ENCODE measurements around the gene SERPINE2.

The SERPINE2 gene

GRCh38 chr2:224084266-224084892 is 45.3 kb upstream of the SERPINE2 start:
- no peak overlapping the region for H3K27ac ChIP-seq (replicated peaks; ENCODE audit: low read length)
- WGBS, 2 donors (ENCODE audit: extremely low coverage in 2 of 2, insufficient read length in 2 of 2, insufficient replicate concordance in 1 of 2) = no CpG with 5 or more reads among the region's 3 CpGs

GRCh38 chr2:224083638-224084037 is 44.6 kb upstream of the SERPINE2 start:
- Histone ChIP-seq H2BK15ac (ENCODE audit: low read length) (no peak overlapping the region), H3K4ac (ENCODE audit: low read length) (no peak overlapping the region), H4K8ac (ENCODE audit: low read depth, low read length) (no peak overlapping the region), H3K4me1 (ENCODE audit: control insufficient read depth in 2 of 2, insufficient read depth in 1 of 2, low read depth in 1 of 2, low read length in 2 of 2) (no peaks in the 10 kb centered on the region), H3K9me3 (replicated peaks in 1 of 2; ENCODE audit: control insufficient read depth in 2 of 2, insufficient read depth in 1 of 2, low read depth in 1 of 2, low read length in 2 of 2) (no peaks in the 10 kb centered on the region), H2AK5ac (ENCODE audit: low read depth, low read length) (no peak overlapping the region), H3K18ac (ENCODE audit: low read length) (no peak overlapping the region), H3K79me1 (ENCODE audit: low read depth, low read length) (no peaks in the 10 kb centered on the region), H3K9ac (ENCODE audit: low read depth, low read length, poor library complexity) (no peak overlapping the region), H3K23ac (ENCODE audit: low read depth, low read length, poor library complexity) (no peak overlapping the region), H3K4me2 (ENCODE audit: insufficient read depth, low read length, poor library complexity, severe bottlenecking) (no peak overlapping the region), H3K36me3 (replicated peaks in 1 of 2; ENCODE audit: control insufficient read depth in 2 of 2, insufficient read depth in 2 of 2, low read length in 2 of 2) (no peaks in the 10 kb centered on the region), H2BK12ac (ENCODE audit: low read length) (no peak overlapping the region), H3K27ac (replicated peaks; ENCODE audit: low read length) (no peak overlapping the region), H4K91ac (ENCODE audit: low read depth, low read length, poor library complexity) (no peak overlapping the region), H3K14ac (ENCODE audit: low read length) (no peak overlapping the region), H2BK5ac (ENCODE audit: low read length) (no peak overlapping the region), H2BK120ac (ENCODE audit: low read depth, low read length) (no peak overlapping the region), H3K27me3 (ENCODE audit: control insufficient read depth in 3 of 3, insufficient read depth in 3 of 3, low read depth in 1 of 3, low read length in 3 of 3) (no peaks in the 10 kb centered on the region), H3K4me3 (ENCODE audit: low read length in 2 of 2) (no peak overlapping the region), H2AFZ (ENCODE audit: low read length) (no peak overlapping the region)
- no peak for DNase-seq (ENCODE audit: low spot score)
- no CpG with 5 or more reads among the region's 2 CpGs for WGBS, 2 donors (ENCODE audit: extremely low coverage in 2 of 2, insufficient read length in 2 of 2, insufficient replicate concordance in 1 of 2)

More at GRCh38 chr2:224084266-224084892, 45.3 kb upstream of the SERPINE2 start:
- Histone ChIP-seq H4K8ac (ENCODE audit: low read depth, low read length) (no peak overlapping the region), H2AFZ (ENCODE audit: low read length) (peak overlapping the region; percentile 54), H2BK5ac (ENCODE audit: low read length) (no peak overlapping the region), H3K4ac (ENCODE audit: low read length) (no peak overlapping the region), H3K4me3 (ENCODE audit: low read length in 2 of 2) (no peak overlapping the region), H3K4me1 (ENCODE audit: control insufficient read depth in 2 of 2, insufficient read depth in 1 of 2, low read depth in 1 of 2, low read length in 2 of 2) (no peaks in the 10 kb centered on the region), H3K23ac (ENCODE audit: low read depth, low read length, poor library complexity) (no peak overlapping the region), H2BK120ac (ENCODE audit: low read depth, low read length) (no peak overlapping the region), H3K9ac (ENCODE audit: low read depth, low read length, poor library complexity) (no peak overlapping the region), H2BK15ac (ENCODE audit: low read length) (no peak overlapping the region), H3K36me3 (replicated peaks in 1 of 2; ENCODE audit: control insufficient read depth in 2 of 2, insufficient read depth in 2 of 2, low read length in 2 of 2) (no peaks in the 10 kb centered on the region), H3K18ac (ENCODE audit: low read length) (no peak overlapping the region), H3K27me3 (ENCODE audit: control insufficient read depth in 3 of 3, insufficient read depth in 3 of 3, low read depth in 1 of 3, low read length in 3 of 3) (no peaks in the 10 kb centered on the region), H3K4me2 (ENCODE audit: insufficient read depth, low read length, poor library complexity, severe bottlenecking) (no peak overlapping the region), H2BK12ac (ENCODE audit: low read length) (no peak overlapping the region), H4K91ac (ENCODE audit: low read depth, low read length, poor library complexity) (no peak overlapping the region), H3K14ac (ENCODE audit: low read length) (no peak overlapping the region), H3K79me1 (ENCODE audit: low read depth, low read length) (no peaks in the 10 kb centered on the region), H2AK5ac (ENCODE audit: low read depth, low read length) (no peak overlapping the region), H3K9me3 (replicated peaks in 1 of 2; ENCODE audit: control insufficient read depth in 2 of 2, insufficient read depth in 1 of 2, low read depth in 1 of 2, low read length in 2 of 2) (no peaks in the 10 kb centered on the region)
- DNase-seq (ENCODE audit: low spot score) = no peak

DNA sequence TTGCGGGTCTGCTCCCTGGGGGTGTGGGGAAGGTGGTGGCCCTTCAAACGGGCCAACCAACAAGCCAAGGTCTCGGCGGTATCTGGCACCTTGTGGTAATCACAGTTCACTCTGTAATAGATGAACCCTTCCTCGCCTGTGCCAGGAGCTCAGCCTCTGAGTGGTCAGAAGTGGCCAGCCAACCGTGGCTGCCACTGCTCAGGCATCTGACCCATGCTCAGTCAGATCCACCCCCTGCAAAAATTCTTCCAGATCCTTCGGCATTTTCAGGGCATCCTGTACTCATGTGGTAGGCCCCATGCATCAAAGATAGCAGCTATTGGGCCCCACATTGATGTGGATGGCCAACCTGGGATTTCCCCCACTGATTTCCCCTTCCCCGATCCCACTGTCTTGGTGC is 39.6 kb upstream of the SERPINE2 start:
- peaks cover 0 to 2% of the 10 kb centered on the region in 2 donors for H3K9me3 ChIP-seq (replicated peaks in 1 of 2; ENCODE audit: control insufficient read depth in 2 of 2, insufficient read depth in 1 of 2, low read depth in 1 of 2, low read length in 2 of 2)
- WGBS, 2 donors (ENCODE audit: extremely low coverage in 2 of 2, insufficient read length in 2 of 2, insufficient replicate concordance in 1 of 2) = no CpG with 5 or more reads among the region's 8 CpGs
- no peak overlapping the region for H3K4me2 ChIP-seq (ENCODE audit: insufficient read depth, low read length, poor library complexity, severe bottlenecking)
- H3K14ac ChIP-seq (ENCODE audit: low read length) = no peak overlapping the region
- no peak overlapping the region for H2AK5ac ChIP-seq (ENCODE audit: low read depth, low read length)
- H4K8ac ChIP-seq (ENCODE audit: low read depth, low read length) = no peak overlapping the region
- no peaks in the 10 kb centered on the region for H3K27me3 ChIP-seq (ENCODE audit: control insufficient read depth in 3 of 3, insufficient read depth in 3 of 3, low read depth in 1 of 3, low read length in 3 of 3)
- H2AFZ ChIP-seq (ENCODE audit: low read length) = no peak overlapping the region
- no peak overlapping the region for H3K18ac ChIP-seq (ENCODE audit: low read length)
- no peak for DNase-seq (ENCODE audit: low spot score)
- H2BK15ac ChIP-seq (ENCODE audit: low read length) = no peak overlapping the region
- H3K36me3 ChIP-seq (replicated peaks in 1 of 2; ENCODE audit: control insufficient read depth in 2 of 2, insufficient read depth in 2 of 2, low read length in 2 of 2) = no peaks in the 10 kb centered on the region
- no peak overlapping the region for H3K23ac ChIP-seq (ENCODE audit: low read depth, low read length, poor library complexity)
- no peak overlapping the region for H2BK120ac ChIP-seq (ENCODE audit: low read depth, low read length)
- no peak overlapping the region for H3K4me3 ChIP-seq (ENCODE audit: low read length in 2 of 2)
- H3K9ac ChIP-seq (ENCODE audit: low read depth, low read length, poor library complexity) = no peak overlapping the region
- no peak overlapping the region for H3K27ac ChIP-seq (replicated peaks; ENCODE audit: low read length)
- no peaks in the 10 kb centered on the region for H3K79me1 ChIP-seq (ENCODE audit: low read depth, low read length)
- peaks cover 0 to 5% of the 10 kb centered on the region in 2 donors for H3K4me1 ChIP-seq (ENCODE audit: control insufficient read depth in 2 of 2, insufficient read depth in 1 of 2, low read depth in 1 of 2, low read length in 2 of 2)
- H2BK5ac ChIP-seq (ENCODE audit: low read length) = no peak overlapping the region
- H4K91ac ChIP-seq (ENCODE audit: low read depth, low read length, poor library complexity) = no peak overlapping the region
- no peak overlapping the region for H3K4ac ChIP-seq (ENCODE audit: low read length)
- H2BK12ac ChIP-seq (ENCODE audit: low read length) = no peak overlapping the region

GRCh38 chr2:224077773-224078507 is 38.9 kb upstream of the SERPINE2 start:
- no peak overlapping the region for H2BK12ac ChIP-seq (ENCODE audit: low read length)
- no peak overlapping the region for H4K91ac ChIP-seq (ENCODE audit: low read depth, low read length, poor library complexity)
- H3K14ac ChIP-seq (ENCODE audit: low read length) = no peak overlapping the region
- DNase-seq (ENCODE audit: low spot score) = no peak
- no peaks in the 10 kb centered on the region for H3K36me3 ChIP-seq (replicated peaks in 1 of 2; ENCODE audit: control insufficient read depth in 2 of 2, insufficient read depth in 2 of 2, low read length in 2 of 2)
- H3K9me3 ChIP-seq (replicated peaks in 1 of 2; ENCODE audit: control insufficient read depth in 2 of 2, insufficient read depth in 1 of 2, low read depth in 1 of 2, low read length in 2 of 2) = peaks cover 0 to 2% of the 10 kb centered on the region in 2 donors
- peaks cover 0 to 5% of the 10 kb centered on the region in 2 donors for H3K4me1 ChIP-seq (ENCODE audit: control insufficient read depth in 2 of 2, insufficient read depth in 1 of 2, low read depth in 1 of 2, low read length in 2 of 2)
- no peak overlapping the region for H2BK5ac ChIP-seq (ENCODE audit: low read length)
- no peak overlapping the region for H3K18ac ChIP-seq (ENCODE audit: low read length)
- no peak overlapping the region for H2BK15ac ChIP-seq (ENCODE audit: low read length)
- no peak overlapping the region for H3K27ac ChIP-seq (replicated peaks; ENCODE audit: low read length)
- no peak overlapping the region for H3K4me3 ChIP-seq (ENCODE audit: low read length in 2 of 2)
- no peak overlapping the region for H2AFZ ChIP-seq (ENCODE audit: low read length)
- H2BK120ac ChIP-seq (ENCODE audit: low read depth, low read length) = no peak overlapping the region
- H3K79me1 ChIP-seq (ENCODE audit: low read depth, low read length) = no peaks in the 10 kb centered on the region
- H3K9ac ChIP-seq (ENCODE audit: low read depth, low read length, poor library complexity) = no peak overlapping the region
- no peak overlapping the region for H3K4ac ChIP-seq (ENCODE audit: low read length)
- no CpG with 5 or more reads among the region's 5 CpGs for WGBS, 2 donors (ENCODE audit: extremely low coverage in 2 of 2, insufficient read length in 2 of 2, insufficient replicate concordance in 1 of 2)
- H2AK5ac ChIP-seq (ENCODE audit: low read depth, low read length) = no peak overlapping the region
- no peak overlapping the region for H3K23ac ChIP-seq (ENCODE audit: low read depth, low read length, poor library complexity)
- H4K8ac ChIP-seq (ENCODE audit: low read depth, low read length) = no peak overlapping the region
- H3K27me3 ChIP-seq (ENCODE audit: control insufficient read depth in 3 of 3, insufficient read depth in 3 of 3, low read depth in 1 of 3, low read length in 3 of 3) = no peaks in the 10 kb centered on the region
- H3K4me2 ChIP-seq (ENCODE audit: insufficient read depth, low read length, poor library complexity, severe bottlenecking) = no peak overlapping the region
